Small intestine (tissue), 7 donors: Measurements from ENCODE around the gene CTSK. TPM values are rescaled to one million over a fixed set of nuclear protein-coding genes. Genes with fewer than 3 reads are reported as not detected.
A peak's percentile ranks its signal among the peaks of the same experiment; 100 is the strongest.
"Not testable (repeated sequence)": the region's sequence is repeated elsewhere in the genome, so short reads cannot be mapped to it uniquely, and the experiment has no call there.

ENCODE experiments used
- DNase-seq, 2 donors: peaks; one replicate each; pipeline versions ENCODE4 v3.0.0 to v3.0.0-alpha.2; 2013
- FAIRE-seq: peaks from 2 replicates; lab custom pipeline; 2012; peaks lifted over from hg19 to GRCh38; lab: Jason Lieb, UNC
- H3K27ac ChIP-seq, 3 donors: one replicate each; pipeline ENCODE4 v1.5.1; 2013; ENCODE audit warnings: low read length in 2 of 3, mild to moderate bottlenecking in 2 of 3, control low read depth in 1 of 3, inconsistent platforms in 1 of 3, low read depth in 1 of 3, moderate library complexity in 1 of 3
- H3K27me3 ChIP-seq, 3 donors: one replicate each; pipeline ENCODE4 v1.6.1; 2013; ENCODE audit warnings: low read length in 3 of 3, inconsistent platforms in 1 of 3; ENCODE audit not compliant: control insufficient read depth in 3 of 3, insufficient read depth in 3 of 3
- H3K36me3 ChIP-seq, 3 donors: one replicate each; pipeline ENCODE4 v1.6.1; 2013; ENCODE audit warnings: low read length in 3 of 3, inconsistent platforms in 1 of 3, low read depth in 1 of 3, mild to moderate bottlenecking in 1 of 3, moderate library complexity in 1 of 3; ENCODE audit not compliant: control insufficient read depth in 3 of 3, insufficient read depth in 2 of 3
- H3K4me1 ChIP-seq, 3 donors: one replicate each; pipeline ENCODE4 v1.6.1; 2013; ENCODE audit warnings: low read length in 2 of 3, inconsistent platforms in 1 of 3, low read depth in 1 of 3, mild to moderate bottlenecking in 1 of 3, moderate library complexity in 1 of 3; ENCODE audit not compliant: control insufficient read depth in 3 of 3, insufficient read depth in 2 of 3
- H3K4me3 ChIP-seq, 3 donors: one replicate each; pipeline ENCODE4 v1.5.1; 2013; ENCODE audit warnings: low read length in 3 of 3, control low read depth in 1 of 3, inconsistent platforms in 1 of 3, low read depth in 1 of 3, mild to moderate bottlenecking in 1 of 3, moderate library complexity in 1 of 3
- H3K9me3 ChIP-seq, 2 donors: one replicate each; pipeline ENCODE4 v1.6.1; 2013; ENCODE audit warnings: low read depth in 1 of 2, low read length in 1 of 2; ENCODE audit not compliant: control insufficient read depth in 2 of 2, insufficient read depth in 1 of 2
- WGBS, 3 donors: extraction: QIAGEN DNeasy Blood & Tissue Kit; methylation state at CpG; one replicate each; pipeline ENCODE4 v1.1.7; 2013; 5-methylcytosine and 5-hydroxymethylcytosine counted together
- polyA plus RNA-seq, 4 donors: library from polyadenylated mRNA; stranded (reverse) in 3 of 4; unstranded in 1 of 4; fragments of 200-250 nt in 3 of 4; fragments of 120-200 nt in 1 of 4; gene quantifications; one replicate each; pipeline versions ENCODE4 v1.2.1 to v1.2.3, GENCODE V29; 2013
- donor health status: healthy with polysubstance abuse.
- donor health status: control.
- donor health status: control.
- donor health status: Bipolar disorder and iron deficiency.
- donor health status: healthy.

The CTSK gene
- polyA plus RNA-seq, 4 donors: 8.1 to 26.4 (median 14.8) TPM

GRCh38 chr1:150840850-150841249 is 32.8 kb upstream of the CTSK start:
- WGBS, 3 donors: 92 to 96% (median 95%) methylated on average over 11 of the region's 11 CpGs
- DNase-seq, H3K27ac ChIP-seq, FAIRE-seq, H3K27me3 ChIP-seq, H3K9me3 ChIP-seq, H3K4me1 ChIP-seq, H3K4me3 ChIP-seq: not testable (repeated sequence)
- peaks cover 6 to 12% (median 7%) of the 10 kb centered on the region in 3 donors for H3K36me3 ChIP-seq

DNA sequence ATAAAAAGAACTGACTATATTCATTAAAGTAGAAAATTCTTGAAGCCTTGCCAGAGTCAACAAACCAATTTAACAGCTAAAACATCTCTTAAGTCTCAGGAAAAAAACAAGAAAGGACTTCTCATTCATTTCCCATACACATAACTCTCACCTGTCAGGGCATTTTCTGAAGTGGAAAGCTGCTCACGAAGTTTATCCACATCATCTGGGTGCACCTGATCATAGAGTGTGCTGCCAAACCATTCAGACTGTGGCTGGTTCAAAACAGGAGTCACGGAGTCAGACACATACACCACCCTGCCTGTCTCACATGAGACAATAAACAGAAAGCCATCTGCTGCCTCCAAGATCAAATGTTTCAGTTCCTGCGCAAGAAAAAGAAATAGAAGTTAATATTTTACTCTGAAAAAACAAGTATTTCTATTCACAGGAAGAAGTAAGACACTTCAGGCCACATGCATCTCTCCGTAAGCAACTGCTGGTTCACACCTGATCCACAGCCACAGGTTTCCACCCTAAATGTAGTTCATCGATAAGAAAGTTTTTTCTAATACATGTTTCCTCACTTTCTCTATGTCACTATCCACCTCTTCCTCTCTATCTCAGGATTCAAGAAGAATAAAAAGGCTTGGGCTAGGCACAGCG is 28.2 kb upstream of the CTSK start:
- peaks cover 14 to 23% (median 18%) of the 10 kb centered on the region in 3 donors for H3K36me3 ChIP-seq
- peak overlapping the region in 1 of 3 donors; percentile 28 for H3K27ac ChIP-seq
- H3K4me3 ChIP-seq: no peak overlapping the region
- H3K27me3 ChIP-seq: no peaks in the 10 kb centered on the region
- FAIRE-seq (no peak), DNase-seq (peak in 1 of 2 donors; percentile 40)
- WGBS, 3 donors: 81 to 88% (median 86%) methylated on average over 6 of the region's 6 CpGs
- H3K9me3 ChIP-seq: no peaks in the 10 kb centered on the region
- H3K4me1 ChIP-seq: peaks cover 0 to 2% (median 0%) of the 10 kb centered on the region in 3 donors

DNA sequence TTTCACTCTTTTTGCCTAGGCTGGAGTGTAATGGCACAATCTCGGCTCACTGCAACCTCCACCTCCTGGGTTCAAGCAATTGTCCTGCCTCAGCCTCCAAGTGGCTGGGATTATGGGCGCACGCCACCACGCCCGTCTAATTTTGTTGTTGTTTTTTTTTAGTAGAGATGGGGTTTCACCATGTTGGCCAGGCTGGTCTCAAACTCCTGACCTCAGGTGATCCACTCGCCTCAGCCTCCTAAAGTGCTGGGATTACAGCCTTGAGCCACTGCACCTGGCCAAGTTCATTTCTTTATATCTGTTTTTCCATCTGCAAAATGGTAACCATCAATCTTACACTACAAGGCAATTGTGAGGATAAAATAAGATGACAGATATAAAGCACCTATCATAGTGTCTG is 25.9 kb upstream of the CTSK start:
- H3K36me3 ChIP-seq: peaks cover 10 to 21% (median 18%) of the 10 kb centered on the region in 3 donors
- not testable (repeated sequence) for H3K27me3 ChIP-seq, H3K9me3 ChIP-seq, FAIRE-seq, H3K4me3 ChIP-seq, H3K4me1 ChIP-seq, H3K27ac ChIP-seq, DNase-seq
- WGBS, 3 donors: 96 to 98% (median 98%) methylated on average over 6 of the region's 6 CpGs

- Histone ChIP-seq H3K4me1 (peaks cover 0 to 2% (median 0%) of the 10 kb centered on the region in 3 donors), H3K4me3 (no peak overlapping the region), H3K27ac (no peak overlapping the region), H3K36me3 (peaks cover 10 to 23% (median 18%) of the 10 kb centered on the region in 3 donors), H3K9me3 (no peaks in the 10 kb centered on the region), H3K27me3 (no peaks in the 10 kb centered on the region)
- 98 to 100% (median 100%) methylated on average over 1 of the region's 1 CpG for WGBS, 3 donors
- FAIRE-seq: no peak
- DNase-seq: no peak
Observed at GRCh38 chr1:150832597-150832996, 24.5 kb upstream of the CTSK start.

DNA sequence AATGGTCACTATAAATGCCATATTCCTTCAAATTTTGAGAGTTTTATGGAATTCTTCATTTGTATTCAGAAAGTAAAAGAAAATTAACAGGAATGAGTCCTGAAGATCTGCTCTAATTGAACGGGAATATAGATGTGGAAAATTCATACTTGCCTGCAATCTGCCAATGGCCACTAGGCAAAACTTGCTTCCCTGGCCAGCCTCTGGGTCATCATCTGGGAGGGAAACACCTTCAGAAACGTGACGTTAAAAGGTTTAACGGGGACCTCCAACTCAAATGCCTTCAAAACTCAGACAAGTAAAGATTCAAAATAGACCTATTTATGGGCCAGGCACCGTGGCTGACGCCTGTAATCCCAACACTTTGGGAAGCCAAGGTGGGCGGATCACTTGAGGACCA is 21.7 kb upstream of the CTSK start:
- Histone ChIP-seq H3K27ac (no peak overlapping the region), H3K4me1 (no peaks in the 10 kb centered on the region), H3K4me3 (no peak overlapping the region), H3K27me3 (no peaks in the 10 kb centered on the region), H3K9me3 (no peaks in the 10 kb centered on the region), H3K36me3 (peaks cover 9 to 33% (median 16%) of the 10 kb centered on the region in 3 donors)
- no peak for DNase-seq
- no peak for FAIRE-seq
- WGBS, 3 donors: 90 to 95% (median 92%) methylated on average over 7 of the region's 7 CpGs

DNA sequence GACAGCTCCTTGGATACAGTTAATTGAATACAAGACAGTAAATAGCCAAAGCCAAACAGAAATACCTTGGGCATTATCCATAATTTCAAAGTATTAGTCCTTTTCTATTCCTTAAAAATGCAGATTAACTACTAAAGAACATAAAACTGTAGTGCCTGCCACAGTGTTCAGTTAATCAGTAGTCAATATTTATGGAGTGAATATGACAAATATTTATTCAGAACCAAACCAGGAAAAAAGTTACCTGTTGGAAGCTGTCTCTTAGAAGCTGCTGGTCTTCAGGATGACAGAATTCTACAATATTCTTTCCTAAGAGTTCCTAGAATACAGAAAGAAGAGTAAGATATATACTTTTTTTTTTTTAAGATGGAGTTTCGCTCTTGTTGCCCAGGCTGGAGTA is 18.2 kb upstream of the CTSK start:
- Histone ChIP-seq H3K4me1 (no peaks in the 10 kb centered on the region), H3K36me3 (peaks cover 5 to 47% (median 8%) of the 10 kb centered on the region in 3 donors), H3K27me3 (no peaks in the 10 kb centered on the region), H3K4me3 (no peak overlapping the region), H3K9me3 (no peaks in the 10 kb centered on the region), H3K27ac (no peak overlapping the region)
- 91 to 100% (median 100%) methylated on average over 1 of the region's 1 CpG for WGBS, 3 donors
- DNase-seq (no peak), FAIRE-seq (no peak)

- 80 to 85% (median 82%) methylated on average over 7 of the region's 7 CpGs for WGBS, 3 donors
- Histone ChIP-seq H3K4me1 (no peaks in the 10 kb centered on the region), H3K4me3 (no peak overlapping the region), H3K9me3 (no peaks in the 10 kb centered on the region), H3K36me3 (peaks cover 16 to 53% (median 20%) of the 10 kb centered on the region in 3 donors), H3K27ac (no peak overlapping the region), H3K27me3 (no peaks in the 10 kb centered on the region)
- DNase-seq: no peak
- no peak for FAIRE-seq
Observed at GRCh38 chr1:150820730-150821512, 12.9 kb upstream of the CTSK start.

DNA sequence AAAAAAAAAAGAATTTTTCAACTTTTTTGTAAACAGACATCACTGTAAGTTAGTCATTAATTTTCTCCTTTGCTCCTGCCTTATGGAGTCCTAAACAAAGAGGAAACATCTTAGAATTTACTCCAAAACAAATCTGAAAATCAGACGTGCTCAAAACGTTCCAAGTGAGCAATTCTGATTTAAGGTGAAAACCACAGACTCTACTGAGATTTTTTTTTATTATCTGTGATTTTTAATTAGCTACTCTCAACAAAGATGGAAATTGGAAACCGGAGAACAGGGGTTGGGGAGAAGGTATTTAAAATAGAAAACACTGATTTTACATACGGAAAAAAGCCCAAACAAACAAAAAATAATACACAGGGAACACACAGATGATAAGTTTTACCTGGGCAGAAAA is 7.8 kb upstream of the CTSK start:
- no peak for DNase-seq
- 88 to 93% (median 90%) methylated on average over 4 of the region's 4 CpGs for WGBS, 3 donors
- Histone ChIP-seq H3K4me3 (no peak overlapping the region), H3K9me3 (no peaks in the 10 kb centered on the region), H3K27ac (no peak overlapping the region), H3K4me1 (no peaks in the 10 kb centered on the region), H3K27me3 (no peaks in the 10 kb centered on the region), H3K36me3 (peaks cover 29 to 46% (median 30%) of the 10 kb centered on the region in 3 donors)
- no peak for FAIRE-seq
